ENCODE results near the gene CFP. TPM values are rescaled to one million over a fixed set of nuclear protein-coding genes. Genes with fewer than 3 reads are reported as not detected.

The CFP gene
- polyA plus RNA-seq, 1 of the 3 experiments (the other 2 are of a cell fraction): 0.03 TPM

GRCh38 chrX:47650164-47651042 is 20.7 kb upstream of the CFP start, which contains the start of gene ELK1:
TSS of gene ELK1 (minus strand) at chrX:47650563. CDS start at chrX:47641441, 9,122 bp downstream.
- peaks cover 14% of the 10 kb centered on the region; the same call in 1 of the 2 replicates for H3K79me2 ChIP-seq (ENCODE audit: insufficient read depth)
- CTCF ChIA-PET: interaction anchor here (0.8 kb wide), 1 partner anchor 14 kb away, joined by 4 read pairs; no protein-coding TSS in a partner anchor
- 18% methylated on average over 29 of the region's 65 CpGs for WGBS (ENCODE audit: low lambda C conversion rate)
- no peaks in the 10 kb centered on the region for H3K9me3 ChIP-seq
- no peaks in the 10 kb centered on the region for H3K9me2 ChIP-seq
- H3K27me3 ChIP-seq (ENCODE audit: insufficient read depth): peaks cover 9% of the 10 kb centered on the region; the same call in 1 of the 2 replicates
- H2AFZ ChIP-seq (ENCODE audit: low read depth): 0 out of 2 replicates have a peak within 1 kb of the TSS, but pooled peaks have one; percentile 29
- H3F3A ChIP-seq (replicated peaks; ENCODE audit: insufficient read depth): no peaks in the 10 kb centered on the region
- H4K20me1 ChIP-seq (ENCODE audit: insufficient read depth): no peaks in the 10 kb centered on the region
- peaks cover 3 to 10% of the 10 kb centered on the region in 2 experiments for H3K36me3 ChIP-seq (replicated peaks in 1 of 2; ENCODE audit: control insufficient read depth in 1 of 2, insufficient read depth in 2 of 2, low read length in 1 of 2)
- TF ChIP-seq, protein P1, sequence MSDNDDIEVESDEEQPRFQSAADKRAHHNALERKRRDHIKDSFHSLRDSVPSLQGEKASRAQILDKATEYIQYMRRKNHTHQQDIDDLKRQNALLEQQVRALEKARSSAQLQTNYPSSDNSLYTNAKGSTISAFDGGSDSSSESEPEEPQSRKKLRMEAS (IDR thresholded peaks at IDR 0.05; ENCODE audit: low read depth): peak; percentile 56; the same call in 1 of the 2 replicates
- TF ChIP-seq FOXM1 (IDR thresholded peaks at IDR 0.05; ENCODE audit: low read depth): no peak
- TF ChIP-seq USF2 (IDR thresholded peaks at IDR 0.05; ENCODE audit: borderline replicate concordance, low read depth, low read length): 0 out of 2 replicates have a peak, but pooled peaks have one; percentile 33
- peak; percentile 64 for TF ChIP-seq CHD2 (IDR thresholded peaks at IDR 0.05; ENCODE audit: low read length, partially characterized antibody)
- TF ChIP-seq, protein P2, sequence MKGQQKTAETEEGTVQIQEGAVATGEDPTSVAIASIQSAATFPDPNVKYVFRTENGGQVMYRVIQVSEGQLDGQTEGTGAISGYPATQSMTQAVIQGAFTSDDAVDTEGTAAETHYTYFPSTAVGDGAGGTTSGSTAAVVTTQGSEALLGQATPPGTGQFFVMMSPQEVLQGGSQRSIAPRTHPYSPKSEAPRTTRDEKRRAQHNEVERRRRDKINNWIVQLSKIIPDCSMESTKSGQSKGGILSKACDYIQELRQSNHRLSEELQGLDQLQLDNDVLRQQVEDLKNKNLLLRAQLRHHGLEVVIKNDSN (IDR thresholded peaks at IDR 0.05; ENCODE audit: borderline replicate concordance, low read depth): peak; percentile 87
- TF ChIP-seq TCF12 (IDR thresholded peaks at IDR 0.05): no peak
- peak; percentile 87 for TF ChIP-seq MXI1 (IDR thresholded peaks at IDR 0.05; ENCODE audit: low read depth, low read length)
- TF ChIP-seq IRF3 (IDR thresholded peaks at IDR 0.05; ENCODE audit: low read depth, low read length): peak; percentile 32
- TF ChIP-seq SIN3A (IDR thresholded peaks at IDR 0.05; ENCODE audit: borderline replicate concordance, low read depth, low read length): 0 out of 2 replicates have a peak, but pooled peaks have one; percentile 12
- TF ChIP-seq POLR2AphosphoS5 (IDR thresholded peaks at IDR 0.05; ENCODE audit: low read depth, low read length): 0 out of 2 replicates have a peak, but pooled peaks have one; percentile 28
- peak; percentile 90 for TF ChIP-seq PBX3 (IDR thresholded peaks at IDR 0.05)
- no peak for TF ChIP-seq TEAD4 (IDR thresholded peaks at IDR 0.05; ENCODE audit: borderline replicate concordance, insufficient read depth)
- H3K27ac ChIP-seq (ENCODE audit: low read depth in 2 of 2, low read length in 1 of 2): peak within 1 kb of the TSS; percentile 51 to 60
- H3K4me3 ChIP-seq (ENCODE audit: low read depth in 2 of 2, low read length in 1 of 2): peak within 1 kb of the TSS; percentile 63 to 67
- DNase-seq: peak; percentile 89
- H3K9ac ChIP-seq: peak within 1 kb of the TSS; percentile 81
- POLR2A ChIA-PET: interaction anchor here (1.2 kb wide), 1 partner anchor 27 kb away, joined by 4 read pairs; no protein-coding TSS in a partner anchor
- peak within 1 kb of the TSS; percentile 71 for H3K4me2 ChIP-seq
- H3K4me1 ChIP-seq (ENCODE audit: control insufficient read depth in 1 of 2, insufficient read depth in 2 of 2, low read depth in 1 of 2, low read length in 1 of 2): peaks cover 4 to 8% of the 10 kb centered on the region in 2 experiments; a peak in 1 of 4 replicates
